Fibroblast of lung (primary cell): ENCODE results near the gene LTBP2. TPM values are rescaled to one million over a fixed set of nuclear protein-coding genes. Genes with fewer than 3 reads are reported as not detected.

Experiments used
- DNase-seq, 2 donors: peaks; one replicate each; pipeline versions ENCODE4 v3.0.0 to v3.0.0-alpha.2; 2010; ENCODE audit warnings: low read depth in 2 of 2
- H2AFZ ChIP-seq: 2 replicates; pipeline ENCODE4 v1.5.1; 2012; ENCODE audit warnings: low read length, control low read depth, inconsistent platforms
- H3K27ac ChIP-seq: 2 replicates; pipeline ENCODE4 v1.5.1; 2011; ENCODE audit warnings: low read length, control low read depth; ENCODE audit not compliant: insufficient read depth
- H3K27me3 ChIP-seq: 2 replicates; pipeline ENCODE4 v1.5.1; 2011; ENCODE audit warnings: mild to moderate bottlenecking, low read length; ENCODE audit not compliant: control insufficient read depth, insufficient read depth
- H3K36me3 ChIP-seq: 2 replicates; pipeline ENCODE4 v1.5.1; 2011; ENCODE audit warnings: low read length; ENCODE audit not compliant: control insufficient read depth, insufficient read depth
- H3K4me1 ChIP-seq: 2 replicates; pipeline ENCODE4 v1.5.1; 2011; ENCODE audit warnings: low read length; ENCODE audit not compliant: control insufficient read depth, insufficient read depth; ENCODE audit errors: extremely low read depth
- H3K4me2 ChIP-seq: 2 replicates; pipeline ENCODE4 v1.5.1; 2011; ENCODE audit warnings: low read length, control low read depth; ENCODE audit not compliant: insufficient read depth; ENCODE audit errors: extremely low read depth
- H3K4me3 ChIP-seq, 4 experiments: fragments of 200-600 bp in 1 of 4; sonication (generic) in 1 of 4; replicated peaks in 1 of 4; 2 replicates each; pipeline ENCODE4 v1.5.1; 2011 to 2016; ENCODE audit warnings: low read length in 4 of 4, low read depth in 3 of 4, mild to moderate bottlenecking in 3 of 4, control low read depth in 2 of 4, inconsistent platforms in 1 of 4, mixed read lengths in 1 of 4; ENCODE audit not compliant: insufficient read depth in 1 of 4; ENCODE audit errors: control extremely low read depth in 1 of 4
- H3K79me2 ChIP-seq: 2 replicates; pipeline ENCODE4 v1.5.1; 2012; ENCODE audit warnings: mild to moderate bottlenecking, low read length, inconsistent platforms; ENCODE audit not compliant: control insufficient read depth, insufficient read depth
- H3K9ac ChIP-seq: 2 replicates; pipeline ENCODE4 v1.5.1; 2011; ENCODE audit warnings: mild to moderate bottlenecking, low read length, control low read depth; ENCODE audit not compliant: insufficient read depth
- H3K9me3 ChIP-seq: 2 replicates; pipeline ENCODE4 v1.5.1; 2012; ENCODE audit warnings: low read depth, low read length; ENCODE audit not compliant: control insufficient read depth, insufficient read depth
- H4K20me1 ChIP-seq: 2 replicates; pipeline ENCODE4 v1.5.1; 2011; ENCODE audit warnings: low read length; ENCODE audit not compliant: control insufficient read depth, insufficient read depth; ENCODE audit errors: extremely low read depth
- CTCF ChIP-seq, 2 donors: IDR thresholded peaks in 1 of 2; conservative IDR thresholded peaks in 1 of 2; 1 replicate in 1 of 2; 2 replicates in 1 of 2; pipeline ENCODE4 v1.5.1; 2011 to 2012; ENCODE audit warnings: low read length in 2 of 2, control low read depth in 1 of 2, inconsistent platforms in 1 of 2, low read depth in 1 of 2, mild to moderate bottlenecking in 1 of 2
- EZH2 ChIP-seq: IDR thresholded peaks from 2 replicates; pipeline ENCODE4 v1.5.1; 2012; ENCODE audit warnings: low read length, control low read depth, mild to moderate bottlenecking; ENCODE audit errors: missing control alignments
- polyA plus RNA-seq, 2 donors: library from polyadenylated mRNA; depleted of rRNA in 1 of 2; stranded (reverse) in 1 of 2; unstranded in 1 of 2; fragments of >200 nt; gene quantifications; 2 replicates each; pipeline ENCODE4 v1.2.1, GENCODE V29; 2011 to 2012; ENCODE audit warnings: missing spikeins in 1 of 2
- total RNA-seq: library from RNA; depleted of rRNA; stranded (reverse); fragments of >200 nt; gene quantifications from 2 replicates; pipeline ENCODE4 v1.2.1, GENCODE V29; 2014

The LTBP2 gene
- total and polyA plus RNA-seq, 2 donors (not counting 1 experiment from before 2014, with no cell fraction given), result 108 to 514 TPM

- no peak for DNase-seq
- Histone ChIP-seq H3K9ac (no peak overlapping the region), H3K27me3 (no peaks in the 10 kb centered on the region), H3K79me2 (peaks cover 18% of the 10 kb centered on the region), H3K4me1 (peaks cover 11% of the 10 kb centered on the region), H4K20me1 (peaks cover 3% of the 10 kb centered on the region), H3K4me3 (no peak overlapping the region), H2AFZ (no peak overlapping the region), H3K27ac (no peak overlapping the region), H3K4me2 (no peak overlapping the region), H3K9me3 (no peaks in the 10 kb centered on the region), H3K36me3 (peaks cover 5% of the 10 kb centered on the region)
- TF ChIP-seq CTCF (conservative IDR thresholded peaks at IDR 0.05 in 1 of 2, IDR thresholded peaks at IDR 0.05 in 1 of 2; ENCODE audit: low read depth in 1 of 2, low read length in 2 of 2) (no peak), EZH2 (no peak)
Observed at GRCh38 chr14:74486164-74486563, 125.9 kb downstream of the LTBP2 start.

GRCh38 chr14:74483321-74483720 is 128.7 kb downstream of the LTBP2 start:
- Histone ChIP-seq H3K27me3 (no peaks in the 10 kb centered on the region), H3K9me3 (no peaks in the 10 kb centered on the region), H2AFZ (no peak overlapping the region), H3K27ac (no peak overlapping the region), H3K36me3 (peaks cover 6% of the 10 kb centered on the region), H3K4me2 (no peak overlapping the region), H3K9ac (no peak overlapping the region), H3K4me3 (no peak overlapping the region), H4K20me1 (no peaks in the 10 kb centered on the region), H3K4me1 (peaks cover 3% of the 10 kb centered on the region), H3K79me2 (peaks cover 8% of the 10 kb centered on the region)
- TF ChIP-seq CTCF (conservative IDR thresholded peaks at IDR 0.05 in 1 of 2, IDR thresholded peaks at IDR 0.05 in 1 of 2; ENCODE audit: low read depth in 1 of 2, low read length in 2 of 2) (no peak), EZH2 (no peak)
- DNase-seq, result no peak

GRCh38 chr14:74482571-74482970 is 129.5 kb downstream of the LTBP2 start:
- Histone ChIP-seq H4K20me1 (no peaks in the 10 kb centered on the region), H3K9me3 (no peaks in the 10 kb centered on the region), H3K27ac (no peak overlapping the region), H3K4me1 (peaks cover 3% of the 10 kb centered on the region), H2AFZ (no peak overlapping the region), H3K79me2 (peaks cover 3% of the 10 kb centered on the region), H3K9ac (no peak overlapping the region), H3K4me3 (no peak overlapping the region), H3K27me3 (no peaks in the 10 kb centered on the region), H3K36me3 (peaks cover 6% of the 10 kb centered on the region), H3K4me2 (no peak overlapping the region)
- TF ChIP-seq EZH2 (no peak), CTCF (conservative IDR thresholded peaks at IDR 0.05 in 1 of 2, IDR thresholded peaks at IDR 0.05 in 1 of 2; ENCODE audit: low read depth in 1 of 2, low read length in 2 of 2) (no peak)
- DNase-seq, result no peak
